HG02571 (cell line): ENCODE data around the gene GNPTAB.
A peak's percentile ranks its signal among the peaks of the same experiment; 100 is the strongest.

Source experiments
- ATAC-seq: cut with Tn5 transposase; IDR thresholded peaks from one replicate; pipeline ENCODE4 v1.9.1; 2021; ENCODE audit warnings: mild to moderate bottlenecking, moderate library complexity; ENCODE audit not compliant: unreplicated experiment

The GNPTAB gene

GRCh38 chr12:101775816-101776215 lies 54.9 kb downstream of the GNPTAB start:
- ATAC-seq = no peak

DNA sequence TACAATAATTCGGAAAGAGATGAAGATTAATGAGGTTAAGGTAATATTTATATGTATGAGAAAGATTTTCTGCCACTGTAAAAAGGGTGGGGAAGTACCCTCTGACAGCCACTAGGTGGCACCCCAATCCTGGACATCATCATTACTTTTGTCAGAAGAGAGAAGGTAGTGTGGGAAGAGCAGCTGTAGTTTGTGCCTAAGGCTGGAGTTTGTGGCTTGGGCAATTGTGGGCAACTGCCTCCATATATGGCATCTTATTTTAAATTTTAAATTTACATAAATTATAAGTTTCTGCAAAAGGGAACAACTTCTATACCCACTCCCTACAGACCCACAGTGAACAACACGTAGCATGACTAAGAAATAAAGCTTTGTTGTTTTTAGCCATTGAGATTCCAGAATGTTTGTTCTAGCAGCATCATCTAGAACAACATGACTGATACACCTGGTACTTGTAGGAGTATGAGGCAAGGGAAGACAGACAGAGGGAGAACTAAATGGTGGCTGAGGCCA lies 57.1 kb downstream of the GNPTAB start:
- ATAC-seq = peak; percentile 68

DNA sequence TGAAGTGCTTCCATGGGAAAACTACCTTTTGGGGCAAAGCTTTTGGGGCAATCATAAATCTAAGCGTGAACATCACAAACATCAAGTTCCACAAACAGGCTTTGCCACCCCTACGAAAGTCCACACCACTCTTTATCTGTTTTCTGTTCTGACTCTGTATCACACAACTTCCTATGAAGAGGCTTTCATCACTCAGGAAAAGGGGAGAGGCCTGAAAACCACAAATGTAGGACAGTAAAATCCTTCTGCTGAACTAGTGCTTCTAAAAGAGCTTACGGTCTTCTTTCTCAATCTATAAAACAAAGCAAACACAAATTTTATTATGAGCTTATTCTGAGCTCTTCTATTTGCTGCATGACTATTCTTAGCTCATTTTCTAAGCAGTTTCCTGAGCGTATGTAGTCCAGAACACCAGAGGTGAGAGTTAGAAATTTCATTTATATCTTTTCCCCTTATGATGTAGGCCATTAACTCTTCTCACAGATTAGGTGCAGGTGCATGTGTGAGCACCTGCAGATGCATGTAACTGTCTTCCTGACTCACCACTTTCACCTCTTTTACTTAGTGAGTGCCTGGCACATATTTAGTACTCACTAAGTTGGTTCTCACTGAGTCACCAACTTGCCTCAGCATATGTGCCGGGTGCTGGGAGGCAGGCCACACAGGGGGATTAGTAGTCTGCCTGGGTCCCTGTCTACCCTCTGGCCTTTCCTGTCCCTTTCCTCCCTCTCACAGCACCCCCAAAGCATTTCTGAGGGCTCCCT lies 58.6 kb downstream of the GNPTAB start:
- no peak for ATAC-seq

DNA sequence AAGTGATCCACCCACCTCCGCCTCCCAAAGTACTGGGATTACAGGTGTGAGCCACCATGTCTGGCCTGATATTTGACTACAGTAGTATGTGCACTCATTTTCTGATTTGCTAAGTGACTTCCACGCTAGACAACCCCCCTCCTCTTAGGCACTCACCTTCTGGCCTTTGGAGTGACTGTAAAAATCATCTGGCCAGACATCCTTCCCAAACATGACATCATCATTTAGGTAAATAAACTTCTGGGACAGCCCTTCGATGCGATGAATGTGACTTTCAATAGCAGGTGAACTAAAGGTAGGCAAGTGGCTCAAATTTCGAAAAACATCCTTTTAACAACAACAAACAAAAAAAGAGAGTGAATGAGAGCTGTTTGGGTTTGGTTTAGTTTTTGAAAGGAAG lies 60.9 kb downstream of the GNPTAB start:
- ATAC-seq = no peak

GRCh38 chr12:101768781-101769180 lies 62.0 kb downstream of the GNPTAB start:
- ATAC-seq = no peak

- no peak for ATAC-seq
Measured at GRCh38 chr12:101767537-101767936, 63.2 kb downstream of the GNPTAB start.

DNA sequence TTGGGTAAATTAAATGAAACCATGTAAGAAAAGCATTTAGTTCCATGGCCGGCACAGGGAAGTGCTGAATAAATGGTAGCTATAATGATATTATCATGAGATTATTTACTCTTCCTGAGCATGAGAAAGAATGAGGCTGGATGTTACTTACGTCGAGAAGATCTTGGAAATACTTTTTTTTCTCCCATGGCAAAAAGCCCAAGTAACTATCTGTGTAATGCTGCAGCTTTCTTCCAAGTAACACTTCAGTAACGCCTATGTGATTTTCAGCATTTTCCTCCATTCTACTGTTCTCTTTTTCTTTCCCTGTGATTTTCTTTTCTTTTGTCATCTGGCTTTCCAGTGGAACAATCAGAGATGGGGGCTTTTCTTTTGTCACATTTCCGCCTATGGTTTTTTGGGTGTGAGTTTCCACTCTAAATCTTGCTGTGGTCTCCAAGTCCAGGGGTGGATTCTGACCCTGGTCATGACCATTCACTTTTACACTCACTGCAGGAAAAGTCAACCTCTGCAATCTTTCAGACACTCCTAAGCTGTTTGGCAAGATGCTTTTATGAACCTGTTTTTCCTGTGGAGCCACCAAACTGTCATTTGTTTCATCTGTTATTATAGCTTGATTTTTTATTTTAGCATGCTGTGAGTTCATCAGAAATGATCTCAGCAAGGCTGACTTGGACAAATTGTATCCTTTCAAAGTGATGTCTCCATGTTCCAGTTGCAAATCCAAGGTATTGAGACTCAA lies 66.5 kb downstream of the GNPTAB start:
- ATAC-seq = no peak

- no peak for ATAC-seq
Measured at GRCh38 chr12:101763246-101763931, 67.4 kb downstream of the GNPTAB start.

DNA sequence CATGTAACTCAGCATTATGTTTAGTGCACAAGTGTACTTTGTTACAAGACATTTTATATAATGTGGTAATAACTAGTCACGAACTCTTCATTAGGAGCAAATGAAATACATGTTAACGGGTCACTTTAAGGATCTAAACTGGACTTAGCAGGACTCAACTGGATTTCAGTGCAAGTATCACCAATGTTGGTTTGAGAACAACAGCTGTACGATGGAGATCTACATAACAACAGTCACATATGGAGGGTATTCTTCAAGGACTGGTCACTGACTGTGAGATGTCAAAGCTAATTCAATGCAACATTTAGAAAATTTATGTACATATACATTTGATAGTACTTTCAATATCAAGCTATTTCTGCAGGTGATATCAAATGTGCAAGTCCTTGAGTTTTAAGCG lies 69.0 kb downstream of the GNPTAB start:
- ATAC-seq = no peak

- no peak for ATAC-seq
Measured at GRCh38 chr12:101761350-101761749, 69.4 kb downstream of the GNPTAB start.

DNA sequence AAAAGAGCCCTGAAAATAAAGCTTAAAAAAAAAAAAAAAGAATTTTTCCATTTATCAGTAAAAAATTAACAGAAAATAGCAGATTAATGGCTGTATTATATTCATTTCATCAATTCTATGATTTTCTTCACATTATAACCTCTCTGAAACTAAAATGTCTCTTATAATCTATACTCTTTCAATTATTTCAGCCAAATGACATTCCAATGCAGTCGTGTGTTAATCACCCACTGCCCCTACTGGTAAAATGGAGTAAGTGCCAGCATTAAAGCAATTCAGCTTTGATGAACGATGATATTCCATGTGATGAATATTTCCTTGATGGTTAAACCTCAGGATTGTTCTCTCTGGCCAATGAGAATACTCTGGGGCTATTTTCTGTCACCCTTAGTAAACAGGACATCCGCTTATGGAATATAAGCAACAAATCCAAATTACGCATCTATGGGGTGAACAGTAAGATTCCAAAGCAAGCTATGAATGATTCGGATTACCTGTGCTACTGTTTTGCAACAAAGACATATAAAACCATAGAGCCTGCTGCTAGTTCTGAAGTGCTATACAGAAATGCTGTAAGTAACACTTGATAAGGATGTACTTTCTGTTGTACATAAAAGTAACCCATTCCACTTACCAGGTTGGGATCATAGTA lies 71.2 kb downstream of the GNPTAB start:
- no peak for ATAC-seq

DNA sequence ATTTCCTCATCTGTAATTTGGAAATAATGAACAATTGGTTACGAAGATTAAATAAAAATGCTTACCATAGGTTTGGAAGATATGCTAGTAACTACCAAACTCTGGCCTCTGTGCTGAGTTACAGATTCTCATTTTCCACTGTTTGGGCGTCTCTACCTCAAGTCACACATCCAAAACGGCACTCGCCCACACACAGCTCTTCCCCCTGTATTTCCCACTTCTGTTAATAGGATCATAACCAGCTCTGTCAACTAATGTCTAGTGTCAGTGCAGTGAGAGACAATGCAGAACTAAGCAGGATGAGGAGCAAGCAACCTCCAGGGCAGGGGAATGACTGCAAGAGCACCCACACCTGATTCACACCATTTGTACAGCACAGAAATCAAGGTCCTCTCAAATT lies 80.6 kb downstream of the GNPTAB start:
- ATAC-seq = no peak

DNA sequence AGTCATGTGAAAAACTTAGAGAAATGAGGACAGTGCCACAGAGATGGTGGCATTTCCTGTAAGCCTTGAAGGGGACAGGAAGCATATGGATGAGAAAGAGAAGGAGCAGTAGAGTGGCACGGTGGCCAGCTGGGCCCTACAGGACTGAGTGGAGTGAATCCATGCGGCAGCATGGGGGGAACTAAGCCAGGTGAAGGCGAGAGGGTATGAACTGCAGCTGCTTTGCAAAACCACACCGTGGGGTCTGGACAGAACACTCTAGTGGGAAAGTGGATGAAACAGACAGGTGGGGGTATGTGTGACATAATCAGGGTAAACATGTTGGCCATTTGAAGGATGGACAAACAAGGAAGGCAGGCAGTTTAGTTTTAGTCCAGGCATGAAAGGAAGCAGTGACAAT lies 81.1 kb downstream of the GNPTAB start:
- no peak for ATAC-seq

- no peak for ATAC-seq
Measured at GRCh38 chr12:101748907-101749306, 81.9 kb downstream of the GNPTAB start.

DNA sequence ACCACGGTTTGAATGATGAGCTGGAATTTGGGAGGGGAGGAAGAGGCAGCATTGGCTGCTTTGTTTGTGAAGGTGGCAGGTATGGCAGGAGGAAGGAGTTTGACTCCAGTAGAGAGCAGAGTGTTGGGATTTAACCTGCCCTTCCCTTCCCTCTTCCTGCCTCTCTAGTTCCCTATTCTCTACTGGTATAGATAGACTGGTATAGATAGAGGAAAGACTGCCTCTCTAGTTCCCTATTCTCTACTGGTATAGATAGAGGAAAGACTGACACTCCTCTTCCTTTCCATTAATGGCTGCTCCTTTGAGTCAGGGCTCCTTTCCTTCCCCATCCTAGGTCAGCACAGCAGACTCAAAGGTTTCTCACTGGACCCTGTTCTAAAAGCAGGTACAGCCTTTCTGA lies 83.1 kb downstream of the GNPTAB start:
- ATAC-seq = no peak

GRCh38 chr12:101746661-101747060 lies 84.1 kb downstream of the GNPTAB start:
- ATAC-seq = no peak

GRCh38 chr12:101746196-101746595 lies 84.6 kb downstream of the GNPTAB start:
- ATAC-seq = no peak

GRCh38 chr12:101745481-101745880 lies 85.3 kb downstream of the GNPTAB start:
- ATAC-seq = no peak

- ATAC-seq = peak; percentile 87
Measured at GRCh38 chr12:101743724-101744472, 86.9 kb downstream of the GNPTAB start.

- no peak for ATAC-seq
Measured at GRCh38 chr12:101743242-101743641, 87.5 kb downstream of the GNPTAB start.
